Hepatocyte (in vitro differentiated cells): ENCODE data around the gene DOCK3. TPM values are rescaled to one million over a fixed set of nuclear protein-coding genes. Genes with fewer than 3 reads are reported as not detected.

ENCODE experiments used
- DNase-seq: peaks from one replicate; pipeline ENCODE4 v3.0.0-alpha.2; 2016; ENCODE audit warnings: low spot score
- H2AFZ ChIP-seq: fragments of 200-600 bp; sonication (generic); 2 replicates; pipeline ENCODE4 v1.6.0; 2016; ENCODE audit warnings: antibody characterized with exemption, mild to moderate bottlenecking
- H3K27ac ChIP-seq: fragments of 200-600 bp; sonication (generic); 2 replicates; pipeline ENCODE4 v1.5.1; 2016; ENCODE audit warnings: mild to moderate bottlenecking
- H3K27me3 ChIP-seq: fragments of 200-600 bp; sonication (generic); 2 replicates; pipeline ENCODE4 v1.6.1; 2016
- H3K36me3 ChIP-seq: fragments of 200-600 bp; sonication (generic); replicated peaks from 2 replicates; pipeline ENCODE4 v1.5.1; 2016; ENCODE audit warnings: low read depth; ENCODE audit not compliant: insufficient read depth
- H3K4me1 ChIP-seq: fragments of 200-600 bp; sonication (generic); 2 replicates; pipeline ENCODE4 v1.5.1; 2016; ENCODE audit warnings: mild to moderate bottlenecking, moderate library complexity; ENCODE audit not compliant: insufficient read depth
- H3K4me2 ChIP-seq: fragments of 200-600 bp; sonication (generic); 2 replicates; pipeline ENCODE4 v1.6.0; 2016
- H3K4me3 ChIP-seq: fragments of 200-600 bp; sonication (generic); 2 replicates; pipeline ENCODE4 v1.5.1; 2016; ENCODE audit warnings: mild to moderate bottlenecking
- H3K79me2 ChIP-seq: fragments of 200-600 bp; sonication (generic); 2 replicates; pipeline ENCODE4 v1.6.0; 2017; ENCODE audit warnings: mild to moderate bottlenecking
- H3K9me2 ChIP-seq: fragments of 200-600 bp; sonication (generic); replicated peaks from 2 replicates; pipeline ENCODE4 v1.6.0; 2017; ENCODE audit warnings: mild to moderate bottlenecking; ENCODE audit not compliant: insufficient read depth
- H3K9me3 ChIP-seq: fragments of 200-600 bp; sonication (generic); 2 replicates; pipeline ENCODE4 v1.5.1; 2016; ENCODE audit warnings: low read depth, mild to moderate bottlenecking
- H4K20me1 ChIP-seq: fragments of 200-600 bp; sonication (generic); 2 replicates; pipeline ENCODE4 v1.6.0; 2016; ENCODE audit warnings: mild to moderate bottlenecking; ENCODE audit not compliant: insufficient read depth, poor library complexity, severe bottlenecking
- CTCF ChIP-seq: fragments of 200-600 bp; sonication (generic); IDR thresholded peaks from 2 replicates; pipeline ENCODE4 v1.5.1; 2016; ENCODE audit warnings: antibody characterized with exemption, mild to moderate bottlenecking; ENCODE audit not compliant: poor library complexity
- EZH2 ChIP-seq: fragments of 200-600 bp; sonication (generic); IDR thresholded peaks from 2 replicates; pipeline ENCODE4 v1.6.1; 2016; ENCODE audit warnings: antibody characterized with exemption, mild to moderate bottlenecking, borderline replicate concordance
- EZH2phosphoT487 ChIP-seq: fragments of 200-600 bp; sonication (generic); IDR thresholded peaks from one replicate; pipeline ENCODE4 v1.6.1; 2018; ENCODE audit warnings: antibody characterized with exemption, mild to moderate bottlenecking, low read depth, moderate library complexity; ENCODE audit not compliant: unreplicated experiment, severe bottlenecking
- whole genome bisulfite sequencing: methylation state at CpG from one replicate; pipeline ENCODE4 v1.1.6; 2016; ENCODE audit warnings: low lambda C conversion rate; ENCODE audit errors: missing lambda C conversion rate; 5-methylcytosine and 5-hydroxymethylcytosine counted together
- polyA plus RNA-seq: library from polyadenylated mRNA; unstranded; fragments of >200 nt; fragmentation: Nextera tagmentation; extraction: Ambion mirVana; gene quantifications from 2 replicates; pipeline ENCODE4 v1.2.1, GENCODE V29; 2016
- total RNA-seq: library from RNA; depleted of rRNA; stranded (reverse); fragments of >200 nt; gene quantifications from 2 replicates; pipeline ENCODE4 v1.2.3, GENCODE V29; 2014

The DOCK3 gene
- total and polyA plus RNA-seq, 2 experiments from 2014 or later, result 0.77 to 1.6 TPM

GRCh38 chr3:50724831-50725230, 50.1 kb downstream of the DOCK3 start:
- Histone ChIP-seq H3K27ac (no peak overlapping the region), H3K4me2 (no peak overlapping the region), H3K4me1 (no peaks in the 10 kb centered on the region), H3K4me3 (no peak overlapping the region), H3K36me3 (no peaks in the 10 kb centered on the region), H3K9me3 (no peaks in the 10 kb centered on the region), H2AFZ (no peak overlapping the region), H3K79me2 (no peaks in the 10 kb centered on the region), H4K20me1 (no peaks in the 10 kb centered on the region), H3K27me3 (no peaks in the 10 kb centered on the region), H3K9me2 (no peaks in the 10 kb centered on the region)
- TF ChIP-seq CTCF, result no peak
- TF ChIP-seq EZH2phosphoT487, result no peak
- TF ChIP-seq EZH2, result no peak
- WGBS, result 87% methylated on average over 4 of the region's 4 CpGs
- no peak for DNase-seq

GRCh38 chr3:50734985-50735384, 60.3 kb downstream of the DOCK3 start:
- Histone ChIP-seq H3K79me2 (no peaks in the 10 kb centered on the region), H3K27me3 (no peaks in the 10 kb centered on the region), H3K4me2 (no peak overlapping the region), H2AFZ (no peak overlapping the region), H3K36me3 (no peaks in the 10 kb centered on the region), H3K27ac (no peak overlapping the region), H3K9me2 (no peaks in the 10 kb centered on the region), H3K4me1 (no peaks in the 10 kb centered on the region), H3K4me3 (no peak overlapping the region), H4K20me1 (no peaks in the 10 kb centered on the region), H3K9me3 (no peaks in the 10 kb centered on the region)
- DNase-seq, result no peak
- no peak for TF ChIP-seq CTCF
- TF ChIP-seq EZH2phosphoT487, result no peak
- no peak for TF ChIP-seq EZH2
- 0% methylated on average over 1 of the region's 1 CpG for WGBS

- Histone ChIP-seq H3K79me2 (no peaks in the 10 kb centered on the region), H3K4me2 (no peak overlapping the region), H3K27me3 (no peaks in the 10 kb centered on the region), H3K36me3 (no peaks in the 10 kb centered on the region), H3K27ac (no peak overlapping the region), H2AFZ (no peak overlapping the region), H3K9me3 (no peaks in the 10 kb centered on the region), H3K4me1 (no peaks in the 10 kb centered on the region), H3K9me2 (no peaks in the 10 kb centered on the region), H4K20me1 (no peaks in the 10 kb centered on the region), H3K4me3 (no peak overlapping the region)
- no peak for DNase-seq
- 59% methylated on average over 1 of the region's 1 CpG for WGBS
- TF ChIP-seq EZH2phosphoT487 (no peak), EZH2 (no peak), CTCF (no peak)
Observed at GRCh38 chr3:50737193-50737905, 62.6 kb downstream of the DOCK3 start.
